HG03460 (cell line): ENCODE results near the gene CARD10.
"Not testable (repeated sequence)": the region's sequence is repeated elsewhere in the genome, so short reads cannot be mapped to it uniquely, and the experiment has no call there.

Experiments
- ATAC-seq: cut with Tn5 transposase; IDR thresholded peaks from one replicate; pipeline ENCODE4 v1.9.1; 2021; ENCODE audit not compliant: unreplicated experiment

The CARD10 gene

DNA sequence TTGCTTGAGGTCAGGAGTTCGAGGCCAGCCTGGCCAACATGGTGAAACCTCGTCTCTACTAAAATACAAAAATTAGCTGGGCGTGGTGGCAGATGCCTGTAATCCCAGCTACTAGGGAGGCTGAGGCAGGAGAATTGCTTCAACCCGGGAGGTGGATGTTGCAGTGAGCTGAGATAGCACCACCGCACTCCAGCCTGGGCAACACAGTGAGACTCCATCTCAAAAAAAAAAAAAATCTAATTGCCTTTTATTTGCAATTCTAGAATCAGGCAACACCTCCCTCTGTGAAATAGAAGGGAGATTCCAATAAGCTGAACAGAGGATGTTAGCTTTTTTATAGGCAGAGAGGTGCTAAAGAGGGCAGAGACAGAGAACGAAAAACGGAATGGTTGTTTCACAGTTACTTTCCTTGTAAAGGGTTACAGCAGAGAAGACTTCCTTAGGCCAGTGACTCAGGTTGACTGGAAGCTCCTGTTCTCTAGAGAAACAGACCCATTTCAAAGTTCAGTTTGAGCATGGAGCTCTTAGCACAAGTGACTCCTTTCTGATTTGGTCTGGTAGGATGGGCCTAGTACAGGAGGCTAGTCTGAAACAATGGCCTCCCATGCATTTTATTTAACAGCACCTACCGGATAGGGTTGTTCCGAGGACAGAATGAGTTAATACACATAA lies 8.0 kb upstream of the CARD10 start:
- ATAC-seq: not testable (repeated sequence)

DNA sequence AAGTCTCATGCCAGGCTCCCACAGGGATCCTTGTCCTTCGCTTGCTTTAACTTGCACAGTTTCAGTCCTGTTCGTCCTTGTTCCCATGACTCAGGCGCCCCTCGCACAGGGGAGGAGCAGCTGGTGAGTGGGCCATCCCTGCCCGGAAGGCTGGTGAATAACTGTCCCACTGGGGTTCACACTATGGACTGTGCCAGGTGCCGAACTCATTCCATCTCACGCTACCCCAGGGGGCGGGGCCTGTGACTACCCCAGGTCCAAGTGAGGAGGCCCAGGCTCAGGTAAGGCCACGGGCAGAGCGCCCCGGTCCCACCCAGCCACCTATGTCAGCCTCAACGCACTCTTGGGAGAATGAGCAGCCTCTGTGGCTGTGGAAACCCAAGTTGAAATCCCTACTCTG lies 7.2 kb upstream of the CARD10 start:
- no peak for ATAC-seq

DNA sequence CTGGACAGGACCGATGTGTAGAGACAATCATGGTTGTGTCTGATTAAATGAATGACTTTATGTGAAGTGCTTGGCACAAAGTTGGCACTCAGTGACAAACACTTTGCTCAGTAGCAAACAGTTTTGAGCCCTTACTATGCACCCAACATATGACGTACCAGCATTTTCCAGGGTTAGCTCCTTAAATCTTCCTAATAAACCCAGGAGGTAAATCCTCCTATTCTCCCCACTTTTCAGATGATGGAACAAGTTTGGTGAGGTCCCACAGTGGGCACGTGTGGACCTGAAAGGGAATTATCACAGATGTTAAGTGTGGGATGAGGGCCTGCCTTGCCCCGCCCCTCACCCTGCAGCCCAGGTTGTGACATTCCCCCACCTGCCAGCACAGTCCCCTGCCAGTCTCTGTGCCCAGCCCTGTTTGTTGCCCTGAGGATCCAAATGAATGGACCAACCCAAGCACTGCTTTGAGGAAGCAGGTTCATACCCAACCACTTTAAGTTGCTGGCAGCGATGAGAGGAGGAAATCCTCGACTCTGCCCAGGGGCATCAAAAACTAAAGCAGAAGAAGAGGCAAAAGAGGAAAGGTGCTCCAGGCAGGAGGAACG lies 6.6 kb upstream of the CARD10 start:
- ATAC-seq: no peak

DNA sequence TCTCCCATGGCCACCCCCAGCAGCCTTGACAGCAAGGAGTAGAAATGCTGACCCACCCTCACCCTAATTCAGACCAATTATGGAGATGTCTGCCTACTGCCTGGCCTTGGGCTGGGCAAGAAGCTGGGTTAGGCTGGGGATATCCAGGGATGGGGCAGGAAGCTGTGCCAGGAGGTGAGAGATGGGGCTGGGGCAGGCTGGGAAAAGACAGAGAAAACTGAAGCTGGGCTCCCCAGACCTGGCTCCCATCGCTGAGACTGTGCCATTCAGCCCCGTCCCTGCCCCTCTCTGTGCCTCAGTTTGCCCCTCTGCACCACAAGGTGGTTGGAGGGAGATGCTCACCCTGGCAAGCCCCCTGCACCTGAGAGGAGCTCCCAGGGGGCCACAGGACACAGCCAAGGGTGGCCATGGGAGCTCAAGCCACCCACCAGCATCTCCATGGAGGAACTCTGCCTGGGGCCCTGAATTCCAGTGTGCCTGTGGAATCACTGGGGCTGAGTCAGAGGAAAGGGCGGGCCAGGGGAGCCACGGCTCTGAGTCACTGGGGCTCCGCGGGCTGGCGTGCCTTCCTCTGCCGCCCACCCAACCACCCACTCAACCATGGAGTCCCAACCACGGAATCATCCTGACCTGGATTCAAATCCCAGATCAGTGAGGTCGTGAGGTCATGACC lies 6.0 kb upstream of the CARD10 start:
- no peak for ATAC-seq

DNA sequence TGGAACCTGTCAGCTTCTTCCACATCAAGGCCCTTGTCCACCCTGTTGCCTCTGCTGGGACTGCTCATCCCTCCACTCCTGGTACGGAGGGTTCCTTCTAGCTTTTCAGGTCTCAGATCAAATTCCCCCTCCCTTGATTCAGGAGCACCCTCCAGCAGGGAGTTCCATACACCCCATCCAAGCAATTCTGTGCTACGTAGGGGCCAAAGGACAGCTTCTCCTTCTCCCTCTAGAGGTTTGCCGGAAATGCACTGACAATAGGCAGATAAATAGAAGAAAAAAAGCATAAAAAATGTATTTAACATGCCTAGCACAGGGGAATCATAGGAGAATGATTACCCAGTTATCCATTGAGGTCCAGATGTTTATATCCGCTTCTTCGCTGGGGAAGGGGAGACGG lies 3.3 kb upstream of the CARD10 start:
- ATAC-seq: no peak

DNA sequence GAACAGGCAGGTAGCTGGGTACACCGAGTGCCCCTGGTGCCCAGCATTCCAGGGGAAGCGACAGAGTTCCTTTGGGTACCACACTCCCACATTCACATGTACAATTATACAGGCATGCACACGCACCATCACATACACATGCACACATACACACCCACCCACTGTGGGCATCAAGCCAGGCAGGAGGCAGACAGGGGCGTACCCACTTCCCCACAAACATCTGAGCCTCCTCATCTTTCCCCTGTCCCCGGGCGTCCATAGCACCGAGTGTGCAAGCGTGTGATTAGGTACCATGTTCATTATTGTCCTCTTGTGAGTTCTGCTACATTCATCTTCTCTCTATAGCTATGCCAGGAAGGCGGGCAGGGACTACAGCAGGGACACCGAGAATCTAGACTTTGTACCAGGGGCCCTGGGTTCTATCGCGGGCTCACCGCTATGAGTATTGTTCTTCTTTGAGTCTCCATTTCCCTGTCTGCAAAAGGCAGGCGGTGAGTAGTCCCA lies 2.1 kb upstream of the CARD10 start:
- no peak for ATAC-seq

DNA sequence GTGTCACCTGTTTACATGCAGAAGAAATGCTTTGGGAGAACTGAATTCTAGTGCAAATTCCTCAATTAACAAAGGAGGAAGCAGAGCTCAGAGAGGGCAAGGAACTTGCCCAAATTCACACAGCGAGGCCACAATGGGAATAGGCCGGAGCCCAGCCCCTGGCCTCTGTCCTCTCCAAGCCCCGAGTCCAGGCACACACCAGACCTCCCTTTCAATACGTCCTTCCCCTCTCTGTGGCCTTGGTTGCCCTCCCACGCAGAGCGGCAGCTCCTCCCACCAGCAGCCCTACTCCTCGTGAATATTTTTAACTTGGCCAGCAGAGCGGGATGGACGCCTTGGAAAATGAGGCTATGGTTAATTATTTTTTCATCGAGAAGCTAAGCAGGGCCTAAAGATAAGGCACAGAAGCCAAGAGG lies 1.6 kb upstream of the CARD10 start:
- no peak for ATAC-seq

DNA sequence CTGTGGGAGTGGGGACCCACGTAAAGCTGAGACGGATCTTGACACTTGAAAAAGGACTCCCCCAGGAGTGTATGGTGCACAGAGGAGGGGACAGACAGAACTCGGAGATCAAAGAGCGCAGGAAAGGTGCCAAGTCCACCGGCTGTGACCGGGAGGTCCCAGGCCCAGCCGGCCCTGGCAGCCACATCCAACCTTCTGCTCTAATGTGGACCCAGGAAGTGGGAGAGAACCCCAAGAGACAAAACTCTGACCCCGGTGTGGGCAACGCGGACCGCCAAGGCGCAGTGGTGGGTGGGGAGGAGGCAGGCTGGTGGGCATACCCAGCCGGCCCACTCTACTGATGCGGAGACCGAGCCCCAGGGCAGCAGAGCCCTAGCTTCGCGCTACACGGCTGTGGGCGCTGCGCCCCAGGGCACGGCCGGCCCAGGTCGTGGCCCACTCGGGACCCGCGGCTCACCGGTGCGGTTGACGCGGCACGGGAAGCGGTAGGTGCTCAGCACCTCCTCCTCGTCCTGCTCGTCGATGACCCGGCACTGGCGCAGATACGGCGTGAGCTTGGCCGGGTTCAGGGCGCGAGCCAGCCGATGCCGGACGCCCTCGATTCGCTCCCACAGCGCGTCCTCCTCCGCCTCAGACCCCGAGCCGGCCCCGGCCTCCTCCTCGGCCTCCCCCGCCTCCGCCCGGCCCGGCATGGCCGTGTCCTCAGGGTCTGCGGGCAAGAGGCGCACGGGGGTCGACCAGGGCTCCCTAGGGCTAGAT lies 527 bp downstream of the CARD10 start:
- ATAC-seq: no peak

DNA sequence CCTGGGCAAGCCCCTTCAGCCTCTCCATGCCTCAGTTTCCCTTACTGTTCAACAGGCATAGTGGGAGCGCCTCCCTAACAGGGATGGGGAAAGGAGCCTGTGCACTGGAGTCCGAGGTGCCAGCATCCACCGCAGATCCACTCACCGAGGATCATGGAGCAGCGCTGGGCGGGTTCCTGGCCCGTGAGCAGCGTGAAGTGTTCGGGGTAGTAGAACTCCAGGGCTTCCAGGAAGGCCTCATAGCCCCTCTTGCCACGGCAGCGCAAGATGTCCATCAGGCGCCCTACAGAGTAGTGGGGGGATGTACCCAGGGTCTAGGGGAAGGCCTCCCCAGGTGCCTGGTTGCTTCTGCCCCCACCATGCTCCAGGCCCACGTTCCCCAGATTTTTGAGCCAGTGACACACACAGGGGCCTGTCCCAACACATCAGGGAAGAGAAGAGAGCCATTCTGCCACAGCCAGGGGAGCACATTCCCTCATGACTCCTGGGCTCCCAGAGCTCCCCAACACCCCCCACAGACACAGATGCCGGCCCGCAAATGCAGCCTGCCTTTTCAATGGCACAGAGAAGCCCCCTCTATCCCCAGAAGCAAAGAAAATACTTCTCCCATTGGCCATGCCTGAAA lies 1.3 kb downstream of the CARD10 start:
- no peak for ATAC-seq

DNA sequence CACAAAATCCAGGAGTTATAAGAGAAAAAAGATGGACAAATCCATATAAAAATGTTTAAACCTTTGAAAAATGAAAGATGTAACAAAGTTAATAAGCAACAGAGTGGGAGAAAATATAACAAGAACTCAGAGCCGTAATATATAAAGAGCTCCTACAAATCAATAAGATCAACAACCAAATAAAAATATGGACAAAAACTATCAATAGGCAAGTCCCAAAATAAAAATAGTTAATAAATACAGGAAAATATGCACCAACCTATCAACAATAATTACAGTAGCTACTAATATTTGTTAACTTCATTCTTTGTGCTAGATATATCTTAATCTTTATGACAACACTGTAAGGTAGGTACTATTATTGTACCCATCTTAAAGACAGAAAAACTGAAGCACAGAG lies 2.8 kb downstream of the CARD10 start:
- no peak for ATAC-seq

DNA sequence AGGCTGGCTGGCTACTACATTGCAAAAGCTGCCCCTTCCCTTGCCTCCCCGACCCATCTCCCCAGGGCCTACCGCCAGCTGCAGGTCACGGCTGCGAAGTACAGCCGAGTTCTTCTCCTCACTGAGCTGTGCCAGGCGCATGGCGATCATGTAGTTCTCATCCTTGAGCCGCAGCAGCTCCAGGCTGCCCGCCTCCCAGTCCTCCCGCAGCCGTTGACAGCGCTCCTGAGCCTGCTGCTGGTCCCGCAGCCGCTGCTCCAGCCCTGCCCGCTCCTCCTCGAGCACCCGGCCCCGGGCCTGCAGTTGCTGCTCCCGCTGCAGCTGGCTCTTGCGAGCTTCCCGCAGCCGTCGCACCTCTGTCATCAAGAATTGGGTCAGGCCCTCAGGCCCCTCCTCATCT lies 3.3 kb downstream of the CARD10 start:
- ATAC-seq: no peak

DNA sequence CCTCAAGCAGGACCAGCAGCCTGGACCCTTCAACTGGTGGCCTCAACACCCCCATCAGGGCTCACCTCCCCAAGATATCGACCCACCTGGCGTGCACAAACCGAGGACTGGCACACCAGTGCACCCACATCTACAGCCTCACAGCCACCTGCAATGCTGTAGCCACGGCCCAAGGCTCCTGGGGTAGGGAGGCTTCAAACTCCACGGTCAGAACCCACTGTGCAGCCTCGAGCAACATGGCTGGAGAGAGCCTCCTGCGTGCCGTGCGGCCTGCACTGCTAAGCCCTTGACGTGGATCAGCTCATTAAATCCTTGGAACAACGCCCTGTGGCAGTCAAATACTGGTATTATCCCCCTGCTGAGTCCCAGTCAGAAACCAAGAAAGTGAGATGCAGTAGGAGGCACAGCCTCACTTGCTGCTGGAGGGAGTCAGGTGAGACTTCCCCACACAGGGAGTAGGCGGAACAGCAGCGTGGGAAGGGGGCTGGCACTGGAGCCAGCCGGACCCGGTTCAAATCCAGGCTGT lies 4.6 kb downstream of the CARD10 start:
- ATAC-seq: no peak

DNA sequence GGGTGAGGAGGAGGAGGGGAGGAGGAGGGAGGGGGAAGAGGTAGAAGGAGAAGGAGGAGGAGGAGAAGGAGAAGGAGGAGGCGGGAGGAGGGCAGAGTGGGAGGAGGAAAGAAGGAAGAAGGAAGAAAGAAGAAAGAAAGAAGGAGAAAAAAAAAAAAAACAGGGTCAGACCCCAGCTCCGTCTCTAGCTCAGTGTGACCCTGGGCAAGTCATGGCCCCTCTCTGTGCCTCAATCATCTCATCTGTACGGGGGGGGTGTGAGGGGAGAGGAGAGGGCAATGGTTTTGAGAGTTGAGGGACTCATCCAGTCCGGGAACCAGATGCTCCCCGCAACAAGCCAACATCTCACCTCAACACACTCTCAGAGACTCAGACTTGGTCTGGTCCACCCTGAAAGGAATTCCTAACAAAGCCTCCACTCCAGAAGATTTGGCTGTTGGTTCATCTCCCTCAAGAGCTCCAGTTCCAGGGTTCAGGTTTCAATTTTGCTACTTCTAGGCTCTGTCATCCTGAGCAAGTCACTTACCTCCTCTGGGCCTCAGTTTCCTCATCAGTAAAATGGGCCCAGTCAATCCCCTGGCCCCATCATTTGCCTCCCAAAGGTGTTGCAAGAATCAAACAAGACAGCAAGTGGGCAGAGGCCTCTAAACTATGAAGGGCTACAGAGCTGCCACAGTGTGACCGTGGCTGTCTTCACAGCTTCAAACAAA lies 7.7 kb downstream of the CARD10 start:
- no peak for ATAC-seq

DNA sequence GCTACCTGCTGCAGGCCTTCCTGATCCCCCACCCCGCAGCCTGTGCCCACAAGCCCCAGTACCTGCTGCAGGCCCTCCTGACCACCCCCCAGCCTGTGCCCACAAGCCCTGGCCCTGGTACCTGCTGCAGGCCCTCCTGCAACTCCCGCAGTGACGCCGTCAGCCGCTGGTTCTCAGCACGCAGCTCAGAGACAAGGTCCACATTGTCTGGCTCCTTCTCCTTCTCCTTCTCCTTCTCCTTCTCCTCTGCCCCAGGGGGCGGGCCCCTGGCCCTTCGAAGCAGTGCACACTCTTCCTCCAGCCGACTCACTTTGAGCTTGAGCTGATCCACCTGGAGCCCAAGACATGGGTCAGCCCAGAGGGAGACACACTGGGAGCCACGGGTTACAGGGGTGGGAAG lies 9.1 kb downstream of the CARD10 start:
- ATAC-seq: no peak

DNA sequence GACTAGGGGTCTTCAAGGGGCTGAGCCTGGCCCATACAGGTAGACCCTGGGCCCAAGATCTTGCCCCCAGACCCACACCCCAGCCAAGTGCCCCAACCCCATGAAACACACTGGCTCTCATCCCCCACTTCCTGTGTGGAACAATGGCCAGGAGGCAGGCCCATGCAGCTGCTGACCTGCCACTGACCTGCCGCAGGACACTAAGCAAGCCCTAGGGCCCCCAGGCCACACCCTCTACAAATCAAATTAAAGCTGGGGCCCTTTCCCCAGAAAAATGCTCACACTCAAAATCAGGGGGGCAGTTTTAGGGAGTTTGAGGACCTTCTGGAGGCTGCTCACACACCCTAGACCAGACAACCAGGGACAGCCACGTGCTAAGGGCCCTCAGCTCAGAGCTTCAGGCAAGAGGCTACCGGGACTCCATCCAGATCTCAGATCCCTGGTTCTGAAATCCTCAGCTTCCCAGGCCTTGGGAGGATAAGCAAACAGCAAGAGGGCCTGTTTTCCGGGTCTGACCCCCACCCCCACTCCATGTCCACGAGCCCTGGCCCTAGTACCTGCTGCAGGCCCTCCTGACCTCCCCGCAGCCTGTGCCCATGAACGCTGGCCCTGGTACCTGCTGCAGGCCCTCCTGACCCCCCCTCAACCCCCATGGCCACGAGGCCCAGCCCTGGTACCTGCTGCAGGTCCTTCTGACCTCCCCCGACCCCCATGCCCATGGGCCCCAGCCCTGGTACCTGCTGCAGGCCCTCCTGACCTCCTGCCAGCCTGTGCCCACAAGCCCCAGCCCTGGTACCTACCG lies 10.0 kb downstream of the CARD10 start:
- ATAC-seq: no peak

DNA sequence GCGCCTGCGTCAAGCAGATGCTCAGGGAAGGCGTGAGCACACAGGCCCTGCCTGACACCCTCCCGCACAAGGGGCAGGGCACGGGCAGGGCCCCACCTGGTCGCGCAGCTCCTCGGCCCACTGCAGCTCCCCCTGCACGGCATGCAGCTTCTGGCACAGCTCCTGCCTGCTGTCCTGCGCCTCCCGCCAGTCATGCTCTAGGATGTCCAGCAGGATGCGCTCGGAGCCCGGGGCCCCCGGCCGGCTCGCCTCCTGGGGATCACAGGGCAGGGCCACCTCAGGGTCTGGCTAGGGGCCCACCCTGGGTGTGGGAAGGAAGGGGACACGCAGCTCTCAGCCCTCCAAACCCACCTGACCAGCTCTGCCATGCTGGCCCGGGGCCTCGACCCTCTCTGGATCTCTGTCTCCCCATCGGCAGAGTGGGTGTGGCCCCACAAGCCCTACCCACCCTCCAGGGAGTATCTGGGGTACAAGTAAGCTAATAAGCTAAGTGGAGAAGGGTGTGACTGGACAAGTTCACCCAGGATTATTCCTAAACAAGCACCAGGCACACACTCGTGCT lies 10.7 kb downstream of the CARD10 start:
- ATAC-seq: no peak

DNA sequence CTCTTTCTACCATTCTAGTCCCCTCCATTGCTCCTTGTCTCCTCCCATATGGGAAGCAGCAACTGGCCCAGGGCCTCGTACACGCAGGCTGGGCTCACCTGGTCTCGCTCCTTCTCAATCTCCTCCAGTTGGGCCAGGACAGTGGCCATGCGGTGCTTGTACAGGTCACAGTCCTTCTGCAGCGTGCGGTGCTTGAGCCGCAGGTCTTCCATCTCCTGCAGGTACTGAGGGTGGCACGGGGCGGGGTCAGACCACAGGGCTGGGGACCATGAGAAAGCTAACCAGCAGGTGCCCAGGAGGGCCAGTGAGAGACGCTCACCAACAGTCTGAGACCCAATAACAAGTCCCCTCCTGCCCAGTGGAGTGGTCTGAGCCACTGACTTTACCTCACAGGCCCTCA lies 11.5 kb downstream of the CARD10 start:
- ATAC-seq: no peak

DNA sequence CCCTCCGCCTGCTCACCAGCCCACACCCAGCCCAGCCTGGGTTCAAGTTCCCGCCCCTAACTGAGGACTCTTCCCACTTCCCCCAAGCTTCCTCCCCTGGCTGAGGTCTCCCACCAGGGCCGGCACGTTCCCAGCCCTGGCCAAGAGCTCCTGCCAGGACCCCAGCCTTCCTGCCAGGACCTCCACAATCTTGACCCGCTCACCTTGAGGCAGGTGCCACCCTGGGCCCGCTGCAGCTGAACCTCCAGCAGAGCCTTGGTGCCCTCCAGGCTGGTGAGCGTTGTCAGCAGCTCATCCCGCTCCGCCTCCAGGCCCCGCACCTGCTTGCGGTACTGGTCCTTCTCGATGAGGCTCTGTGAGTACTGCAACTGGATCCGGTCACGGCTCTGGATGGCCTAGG lies 13.2 kb downstream of the CARD10 start:
- ATAC-seq: no peak

DNA sequence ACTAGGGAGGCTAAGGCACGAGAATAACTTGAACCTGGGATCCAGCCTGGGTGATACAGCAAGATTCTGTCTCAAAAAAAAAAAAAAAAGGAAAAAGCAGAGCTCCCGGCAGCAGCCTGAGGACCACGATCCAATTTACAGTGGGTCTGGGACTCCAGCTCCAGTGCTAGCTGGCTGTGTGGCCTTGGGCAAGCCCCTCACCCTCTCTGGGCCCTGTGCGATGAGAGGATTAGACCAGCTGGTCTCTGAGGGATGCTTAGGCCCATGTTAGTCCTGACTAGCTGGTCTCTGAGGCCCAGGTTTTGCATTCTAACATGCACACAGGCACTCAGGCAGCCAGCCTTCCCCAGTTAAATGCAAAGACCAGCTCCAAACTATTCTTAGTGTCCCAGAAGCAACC lies 13.7 kb downstream of the CARD10 start:
- ATAC-seq: no peak
